ENCODE measurements around the gene LCP2. TPM values are rescaled to one million over a fixed set of nuclear protein-coding genes. Genes with fewer than 3 reads are reported as not detected.

The LCP2 gene
- total RNA-seq, 1 donor from 2014 or later = 0.09 TPM

- H3K4me3 ChIP-seq (ENCODE audit: insufficient read depth, low read depth, low read length) = no peak overlapping the region
- no peaks in the 10 kb centered on the region for H3K36me3 ChIP-seq (ENCODE audit: insufficient read depth, low read length)
- H3K36me3 Mint-ChIP-seq (ENCODE audit: low read depth, unreplicated experiment) = no peaks in the 10 kb centered on the region
- peaks cover 11% of the 10 kb centered on the region for H3K27me3 Mint-ChIP-seq (ENCODE audit: low read depth, unreplicated experiment)
- H3K27me3 ChIP-seq (ENCODE audit: insufficient read depth, low read length) = peaks cover 23% of the 10 kb centered on the region
- H3K9me3 Mint-ChIP-seq (ENCODE audit: unreplicated experiment) = no peaks in the 10 kb centered on the region
- H3K9me3 ChIP-seq (ENCODE audit: insufficient read depth, low read depth, low read length) = no peaks in the 10 kb centered on the region
- no peaks in the 10 kb centered on the region for H3K4me1 Mint-ChIP-seq (ENCODE audit: low read depth, unreplicated experiment)
- no peak overlapping the region for H2AFZ ChIP-seq (ENCODE audit: low read depth, low read length)
- H3K4me1 ChIP-seq (ENCODE audit: insufficient read depth, low read length) = no peaks in the 10 kb centered on the region
- TF ChIP-seq EZH2 (IDR thresholded peaks at IDR 0.05; ENCODE audit: insufficient read depth, low read length) (no peak), CTCF (IDR thresholded peaks at IDR 0.05; ENCODE audit: insufficient read depth, low read depth, low read length) (no peak)
- no peak overlapping the region for H3K9ac ChIP-seq (ENCODE audit: low read length)
- FAIRE-seq (no peak), DNase-seq (ENCODE audit: low read depth) (no peak)
- no peak overlapping the region for H3K27ac Mint-ChIP-seq (ENCODE audit: unreplicated experiment)
- no peak overlapping the region for H3K27ac ChIP-seq (ENCODE audit: low read depth, low read length)
- no peaks in the 10 kb centered on the region for H4K20me1 ChIP-seq (ENCODE audit: insufficient read depth, low read length)
- H3K79me2 ChIP-seq (ENCODE audit: insufficient read depth, low read length) = no peaks in the 10 kb centered on the region
- H3K4me3 Mint-ChIP-seq (ENCODE audit: unreplicated experiment) = no peak overlapping the region
- no peak overlapping the region for H3K4me2 ChIP-seq (ENCODE audit: low read length)
These were observed 43.5 kb downstream of the LCP2 start for GRCh38 chr5:170254056-170254455.

- no peaks in the 10 kb centered on the region for H3K9me3 ChIP-seq (ENCODE audit: insufficient read depth, low read depth, low read length)
- no peak overlapping the region for H3K4me3 ChIP-seq (ENCODE audit: insufficient read depth, low read depth, low read length)
- no peak overlapping the region for H3K4me3 Mint-ChIP-seq (ENCODE audit: unreplicated experiment)
- no peaks in the 10 kb centered on the region for H3K79me2 ChIP-seq (ENCODE audit: insufficient read depth, low read length)
- H3K9me3 Mint-ChIP-seq (ENCODE audit: unreplicated experiment) = no peaks in the 10 kb centered on the region
- no peak overlapping the region for H3K4me2 ChIP-seq (ENCODE audit: low read length)
- TF ChIP-seq EZH2 (IDR thresholded peaks at IDR 0.05; ENCODE audit: insufficient read depth, low read length) = no peak
- TF ChIP-seq CTCF (IDR thresholded peaks at IDR 0.05; ENCODE audit: insufficient read depth, low read depth, low read length) = no peak
- no peaks in the 10 kb centered on the region for H3K36me3 ChIP-seq (ENCODE audit: insufficient read depth, low read length)
- no peak overlapping the region for H3K27ac Mint-ChIP-seq (ENCODE audit: unreplicated experiment)
- H3K4me1 Mint-ChIP-seq (ENCODE audit: low read depth, unreplicated experiment) = peaks cover 6% of the 10 kb centered on the region
- no peak overlapping the region for H2AFZ ChIP-seq (ENCODE audit: low read depth, low read length)
- H3K27me3 ChIP-seq (ENCODE audit: insufficient read depth, low read length) = peaks cover 23% of the 10 kb centered on the region
- no peak overlapping the region for H3K9ac ChIP-seq (ENCODE audit: low read length)
- no peaks in the 10 kb centered on the region for H3K4me1 ChIP-seq (ENCODE audit: insufficient read depth, low read length)
- no peaks in the 10 kb centered on the region for H3K36me3 Mint-ChIP-seq (ENCODE audit: low read depth, unreplicated experiment)
- no peak for FAIRE-seq
- DNase-seq (ENCODE audit: low read depth) = no peak
- no peaks in the 10 kb centered on the region for H4K20me1 ChIP-seq (ENCODE audit: insufficient read depth, low read length)
- peaks cover 11% of the 10 kb centered on the region for H3K27me3 Mint-ChIP-seq (ENCODE audit: low read depth, unreplicated experiment)
- H3K27ac ChIP-seq (ENCODE audit: low read depth, low read length) = no peak overlapping the region
These were observed 44.7 kb downstream of the LCP2 start for GRCh38 chr5:170252720-170253350.

GRCh38 chr5:170252109-170252508 lies 45.5 kb downstream of the LCP2 start:
- Histone ChIP-seq H3K4me1 (ENCODE audit: insufficient read depth, low read length) (no peaks in the 10 kb centered on the region), H3K27ac (ENCODE audit: low read depth, low read length) (no peak overlapping the region), H3K27me3 (ENCODE audit: insufficient read depth, low read length) (peaks cover 23% of the 10 kb centered on the region), H2AFZ (ENCODE audit: low read depth, low read length) (no peak overlapping the region), H3K9ac (ENCODE audit: low read length) (no peak overlapping the region), H4K20me1 (ENCODE audit: insufficient read depth, low read length) (no peaks in the 10 kb centered on the region), H3K4me2 (ENCODE audit: low read length) (no peak overlapping the region), H3K9me3 (ENCODE audit: insufficient read depth, low read depth, low read length) (no peaks in the 10 kb centered on the region), H3K4me3 (ENCODE audit: insufficient read depth, low read depth, low read length) (no peak overlapping the region), H3K79me2 (ENCODE audit: insufficient read depth, low read length) (no peaks in the 10 kb centered on the region), H3K36me3 (ENCODE audit: insufficient read depth, low read length) (no peaks in the 10 kb centered on the region)
- H3K4me3 Mint-ChIP-seq (ENCODE audit: unreplicated experiment) = no peak overlapping the region
- DNase-seq (ENCODE audit: low read depth) (no peak), FAIRE-seq (no peak)
- TF ChIP-seq CTCF (IDR thresholded peaks at IDR 0.05; ENCODE audit: insufficient read depth, low read depth, low read length) (no peak), EZH2 (IDR thresholded peaks at IDR 0.05; ENCODE audit: insufficient read depth, low read length) (no peak)
- no peak overlapping the region for H3K27ac Mint-ChIP-seq (ENCODE audit: unreplicated experiment)
- H3K27me3 Mint-ChIP-seq (ENCODE audit: low read depth, unreplicated experiment) = peaks cover 10% of the 10 kb centered on the region
- no peaks in the 10 kb centered on the region for H3K9me3 Mint-ChIP-seq (ENCODE audit: unreplicated experiment)
- H3K36me3 Mint-ChIP-seq (ENCODE audit: low read depth, unreplicated experiment) = no peaks in the 10 kb centered on the region
- peaks cover 6% of the 10 kb centered on the region for H3K4me1 Mint-ChIP-seq (ENCODE audit: low read depth, unreplicated experiment)
